ENCODE measurements around the gene HNRNPH3. TPM values are rescaled to one million over a fixed set of nuclear protein-coding genes. Genes with fewer than 3 reads are reported as not detected.

Gene HNRNPH3
- polyA plus RNA-seq, 1 donor from 2014 or later: 74.2 TPM

DNA sequence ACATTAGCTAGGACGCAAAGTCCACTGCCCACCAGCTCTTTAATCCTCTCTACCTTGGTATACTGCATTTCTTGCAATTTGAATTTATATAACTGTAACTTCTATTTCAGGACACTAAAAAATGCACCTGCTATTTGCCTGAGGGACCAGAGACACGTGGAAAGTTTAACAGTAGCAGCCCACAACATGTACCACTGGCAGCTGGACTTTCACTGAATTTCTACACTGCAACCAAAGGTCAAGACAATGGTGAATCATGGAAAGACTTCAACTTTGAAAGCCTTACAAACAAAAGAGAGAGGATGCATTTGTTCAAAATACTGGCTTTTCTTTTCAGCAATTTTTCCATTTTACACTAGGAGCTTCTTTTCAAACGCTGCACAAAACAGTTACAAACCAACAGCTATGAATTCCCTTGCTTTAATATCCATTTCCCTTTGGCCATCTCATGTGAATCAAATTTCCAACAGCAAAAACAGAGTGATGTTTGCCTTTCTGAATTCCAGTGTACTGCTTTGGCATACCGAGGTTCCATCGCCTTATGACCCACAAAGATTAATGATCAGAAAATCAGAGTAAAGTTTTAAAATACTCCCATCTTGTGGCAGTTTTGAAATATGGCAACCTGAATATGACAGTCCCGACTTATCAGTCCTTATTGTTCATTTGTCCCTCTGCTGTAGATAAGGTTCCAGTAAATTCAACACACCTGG, 29.9 kb upstream of the HNRNPH3 start:
- Histone ChIP-seq H3K9me3 (ENCODE audit: low read length) (no peaks in the 10 kb centered on the region), H4K20me1 (ENCODE audit: insufficient read depth) (no peaks in the 10 kb centered on the region), H3K9ac (ENCODE audit: low read length) (no peak overlapping the region), H3F3A (ENCODE audit: insufficient read depth, low read length, poor library complexity, severe bottlenecking) (no peaks in the 10 kb centered on the region), H3K79me2 (replicated peaks; ENCODE audit: insufficient read depth, low read length) (no peaks in the 10 kb centered on the region), H3K36me3 (ENCODE audit: insufficient read depth, low read length) (no peaks in the 10 kb centered on the region), H3K4me3 (ENCODE audit: low read length) (no peak overlapping the region), H3K4me2 (ENCODE audit: low read length) (no peak overlapping the region), H3K9me2 (ENCODE audit: insufficient read depth, low read length) (no peaks in the 10 kb centered on the region), H3K27ac (ENCODE audit: low read length) (no peak overlapping the region), H2AFZ (ENCODE audit: low read depth, low read length) (no peak overlapping the region), H3K27me3 (ENCODE audit: insufficient read depth, low read depth, low read length) (no peaks in the 10 kb centered on the region)
- TF ChIP-seq, protein P1, sequence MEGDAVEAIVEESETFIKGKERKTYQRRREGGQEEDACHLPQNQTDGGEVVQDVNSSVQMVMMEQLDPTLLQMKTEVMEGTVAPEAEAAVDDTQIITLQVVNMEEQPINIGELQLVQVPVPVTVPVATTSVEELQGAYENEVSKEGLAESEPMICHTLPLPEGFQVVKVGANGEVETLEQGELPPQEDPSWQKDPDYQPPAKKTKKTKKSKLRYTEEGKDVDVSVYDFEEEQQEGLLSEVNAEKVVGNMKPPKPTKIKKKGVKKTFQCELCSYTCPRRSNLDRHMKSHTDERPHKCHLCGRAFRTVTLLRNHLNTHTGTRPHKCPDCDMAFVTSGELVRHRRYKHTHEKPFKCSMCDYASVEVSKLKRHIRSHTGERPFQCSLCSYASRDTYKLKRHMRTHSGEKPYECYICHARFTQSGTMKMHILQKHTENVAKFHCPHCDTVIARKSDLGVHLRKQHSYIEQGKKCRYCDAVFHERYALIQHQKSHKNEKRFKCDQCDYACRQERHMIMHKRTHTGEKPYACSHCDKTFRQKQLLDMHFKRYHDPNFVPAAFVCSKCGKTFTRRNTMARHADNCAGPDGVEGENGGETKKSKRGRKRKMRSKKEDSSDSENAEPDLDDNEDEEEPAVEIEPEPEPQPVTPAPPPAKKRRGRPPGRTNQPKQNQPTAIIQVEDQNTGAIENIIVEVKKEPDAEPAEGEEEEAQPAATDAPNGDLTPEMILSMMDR (IDR thresholded peaks at IDR 0.05; ENCODE audit: poor library complexity, severe bottlenecking): peak; percentile 79
- TF ChIP-seq RAD21 (conservative IDR thresholded peaks at IDR 0.05) (peak; percentile 82), EZH2 (IDR thresholded peaks at IDR 0.05; ENCODE audit: borderline replicate concordance, insufficient read depth, low read length, poor library complexity, severe bottlenecking) (no peak), REST (IDR thresholded peaks at IDR 0.05; ENCODE audit: borderline replicate concordance) (no peak), SMC3 (conservative IDR thresholded peaks at IDR 0.05; ENCODE audit: poor library complexity) (peak; percentile 87), TAF1 (IDR thresholded peaks at IDR 0.05; ENCODE audit: low read depth) (no peak), MXI1 (conservative IDR thresholded peaks at IDR 0.05; ENCODE audit: poor library complexity, severe bottlenecking) (no peak), POLR2AphosphoS5 (IDR thresholded peaks at IDR 0.05) (no peak), EP300 (conservative IDR thresholded peaks at IDR 0.05; ENCODE audit: poor library complexity, severe bottlenecking) (no peak)

DNA sequence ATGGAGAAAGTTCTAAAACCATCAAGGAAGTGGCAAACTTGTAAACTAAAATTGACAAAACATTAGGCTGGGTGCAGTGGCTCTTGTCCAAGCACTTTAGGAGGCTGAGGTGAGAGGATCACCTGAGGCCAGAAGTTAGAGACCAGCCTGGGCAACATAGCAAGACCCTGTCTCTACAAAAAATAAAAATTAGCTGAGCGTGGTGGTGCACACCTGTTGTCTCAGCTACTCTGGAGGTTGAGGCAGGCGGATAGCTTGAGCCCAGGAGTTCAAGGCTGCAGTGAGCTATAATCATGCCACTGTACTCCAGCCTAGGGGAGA, 29.4 kb upstream of the HNRNPH3 start:
- no peaks in the 10 kb centered on the region for H3K9me3 ChIP-seq (ENCODE audit: low read length)
- no peaks in the 10 kb centered on the region for H4K20me1 ChIP-seq (ENCODE audit: insufficient read depth)
- TF ChIP-seq, protein P1 (IDR thresholded peaks at IDR 0.05; ENCODE audit: poor library complexity, severe bottlenecking): peak; percentile 14
- TF ChIP-seq RAD21 (conservative IDR thresholded peaks at IDR 0.05) (peak; percentile 4), EZH2 (IDR thresholded peaks at IDR 0.05; ENCODE audit: borderline replicate concordance, insufficient read depth, low read length, poor library complexity, severe bottlenecking) (no peak)
- H3K9ac ChIP-seq (ENCODE audit: low read length): no peak overlapping the region
- H3K27me3 ChIP-seq (ENCODE audit: insufficient read depth, low read depth, low read length): no peaks in the 10 kb centered on the region
- H3K4me3 ChIP-seq (ENCODE audit: low read length): no peak overlapping the region
- no peaks in the 10 kb centered on the region for H3F3A ChIP-seq (ENCODE audit: insufficient read depth, low read length, poor library complexity, severe bottlenecking)
- H3K79me2 ChIP-seq (replicated peaks; ENCODE audit: insufficient read depth, low read length): no peaks in the 10 kb centered on the region
- no peak overlapping the region for H3K27ac ChIP-seq (ENCODE audit: low read length)
- no peak overlapping the region for H3K4me2 ChIP-seq (ENCODE audit: low read length)
- no peaks in the 10 kb centered on the region for H3K36me3 ChIP-seq (ENCODE audit: insufficient read depth, low read length)
- no peaks in the 10 kb centered on the region for H3K9me2 ChIP-seq (ENCODE audit: insufficient read depth, low read length)
- no peak overlapping the region for H2AFZ ChIP-seq (ENCODE audit: low read depth, low read length)

All from neural cell (in vitro differentiated cells).